Osteoblast (primary cell): ENCODE data around the gene PGLYRP4. TPM values are rescaled to one million over a fixed set of nuclear protein-coding genes. Genes with fewer than 3 reads are reported as not detected.

Experiments
- DNase-seq: peaks from one replicate; pipeline ENCODE4 v3.0.0; 2011; ENCODE audit warnings: low spot score, mixed read lengths; ENCODE audit not compliant: insufficient read length; ENCODE audit errors: missing footprints
- H2AFZ ChIP-seq: 2 replicates; pipeline ENCODE4 v1.6.0; 2011; ENCODE audit warnings: mild to moderate bottlenecking, low read length
- H3K27ac ChIP-seq: 2 replicates; pipeline ENCODE4 v1.5.1; 2011; ENCODE audit warnings: mild to moderate bottlenecking, low read depth, low read length, moderate library complexity
- H3K27me3 ChIP-seq: 2 replicates; pipeline ENCODE4 v1.6.0; 2012; ENCODE audit warnings: mild to moderate bottlenecking, control low read depth, inconsistent platforms, low read length, moderate library complexity; ENCODE audit not compliant: insufficient read depth
- H3K36me3 ChIP-seq: 2 replicates; pipeline ENCODE4 v1.5.1; 2011; ENCODE audit warnings: mild to moderate bottlenecking, low read length, control low read depth, moderate library complexity; ENCODE audit not compliant: insufficient read depth
- H3K4me1 ChIP-seq: 2 replicates; pipeline ENCODE4 v1.5.1; 2011; ENCODE audit warnings: mild to moderate bottlenecking, low read length, control low read depth, moderate library complexity; ENCODE audit not compliant: insufficient read depth
- H3K4me2 ChIP-seq: 2 replicates; pipeline ENCODE4 v1.6.0; 2011; ENCODE audit warnings: mild to moderate bottlenecking, low read length; ENCODE audit not compliant: insufficient read depth
- H3K4me3 ChIP-seq: fragments of 200-600 bp; sonication (generic); 3 replicates; pipeline ENCODE4 v1.5.1; 2012; ENCODE audit warnings: mild to moderate bottlenecking, low read length, inconsistent platforms; ENCODE audit not compliant: insufficient read depth
- H3K79me2 ChIP-seq: 2 replicates; pipeline ENCODE4 v1.6.0; 2012; ENCODE audit warnings: mild to moderate bottlenecking, low read length, control low read depth, inconsistent platforms; ENCODE audit not compliant: insufficient read depth
- H3K9me3 ChIP-seq: 2 replicates; pipeline ENCODE4 v1.5.1; 2011; ENCODE audit warnings: low read depth, low read length, control low read depth
- H4K20me1 ChIP-seq: 2 replicates; pipeline ENCODE4 v1.6.0; 2012; ENCODE audit warnings: mild to moderate bottlenecking, low read length, control low read depth; ENCODE audit not compliant: insufficient read depth
- CTCF ChIP-seq: IDR thresholded peaks from 2 replicates; pipeline ENCODE4 v1.5.1; 2011; ENCODE audit warnings: mild to moderate bottlenecking, low read depth, low read length, moderate library complexity; ENCODE audit errors: extremely low read depth
- total RNA-seq: library from RNA; depleted of rRNA; stranded (reverse); fragments of >200 nt; gene quantifications from 2 replicates; pipeline ENCODE4 v1.2.3, GENCODE V29; 2012

The PGLYRP4 gene
- total RNA-seq, 1 donor = not detected

GRCh38 chr1:153389973-153390879 is 41.6 kb upstream of the PGLYRP4 start:
- H3K79me2 ChIP-seq = no peaks in the 10 kb centered on the region
- no peaks in the 10 kb centered on the region for H3K4me1 ChIP-seq
- no peaks in the 10 kb centered on the region for H4K20me1 ChIP-seq
- no peak overlapping the region for H2AFZ ChIP-seq
- H3K4me2 ChIP-seq = no peak overlapping the region
- H3K36me3 ChIP-seq = no peaks in the 10 kb centered on the region
- DNase-seq = no peak
- TF ChIP-seq CTCF = no peak
- no peak overlapping the region for H3K4me3 ChIP-seq
- no peaks in the 10 kb centered on the region for H3K9me3 ChIP-seq
- H3K27ac ChIP-seq = no peak overlapping the region
- H3K27me3 ChIP-seq = peaks cover 4% of the 10 kb centered on the region

- TF ChIP-seq CTCF = no peak
- no peak overlapping the region for H3K4me3 ChIP-seq
- H3K79me2 ChIP-seq = no peaks in the 10 kb centered on the region
These were observed 40.8 kb upstream of the PGLYRP4 start for GRCh38 chr1:153389401-153389800.

GRCh38 chr1:153387785-153388184 is 39.1 kb upstream of the PGLYRP4 start:
- Histone ChIP-seq H3K9me3 (no peaks in the 10 kb centered on the region), H3K27me3 (peaks cover 4% of the 10 kb centered on the region), H3K4me3 (no peak overlapping the region), H3K4me1 (no peaks in the 10 kb centered on the region), H3K79me2 (no peaks in the 10 kb centered on the region), H3K27ac (no peak overlapping the region), H3K36me3 (no peaks in the 10 kb centered on the region), H2AFZ (no peak overlapping the region), H3K4me2 (no peak overlapping the region), H4K20me1 (no peaks in the 10 kb centered on the region)
- DNase-seq = no peak
- TF ChIP-seq CTCF = no peak

More at GRCh38 chr1:153389401-153389800, 40.8 kb upstream of the PGLYRP4 start:
- DNase-seq = no peak
- Histone ChIP-seq H3K9me3 (no peaks in the 10 kb centered on the region), H4K20me1 (no peaks in the 10 kb centered on the region), H3K27me3 (peaks cover 4% of the 10 kb centered on the region), H2AFZ (no peak overlapping the region), H3K4me1 (no peaks in the 10 kb centered on the region), H3K4me2 (no peak overlapping the region), H3K27ac (no peak overlapping the region), H3K36me3 (no peaks in the 10 kb centered on the region)

- Histone ChIP-seq H3K4me3 (no peak overlapping the region), H3K27ac (no peak overlapping the region), H2AFZ (no peak overlapping the region), H3K4me2 (no peak overlapping the region), H3K27me3 (peaks cover 4% of the 10 kb centered on the region), H3K79me2 (no peaks in the 10 kb centered on the region), H3K4me1 (no peaks in the 10 kb centered on the region), H3K9me3 (no peaks in the 10 kb centered on the region), H3K36me3 (no peaks in the 10 kb centered on the region), H4K20me1 (no peaks in the 10 kb centered on the region)
- no peak for DNase-seq
- no peak for TF ChIP-seq CTCF
These were observed 38.4 kb upstream of the PGLYRP4 start for GRCh38 chr1:153387001-153387400.
